Mesodermal cell (in vitro differentiated cells): ENCODE results near the gene ABCC1.

Experiments
- H3K27ac ChIP-seq: 2 replicates; pipeline ENCODE4 v1.7.0; 2013; ENCODE audit warnings: mild to moderate bottlenecking, low read depth, low read length, moderate library complexity; ENCODE audit not compliant: severe bottlenecking
- H3K36me3 ChIP-seq: 2 replicates; pipeline ENCODE4 v1.7.1; 2013; ENCODE audit warnings: mild to moderate bottlenecking, low read length, moderate library complexity; ENCODE audit not compliant: control insufficient read depth, insufficient read depth
- H3K4me1 ChIP-seq: one replicate; pipeline ENCODE4 v1.7.1; 2013; ENCODE audit warnings: mild to moderate bottlenecking, low read length; ENCODE audit not compliant: insufficient read depth, control insufficient read depth, poor library complexity, severe bottlenecking
- H3K4me3 ChIP-seq: 2 replicates; pipeline ENCODE4 v1.7.0; 2013; ENCODE audit warnings: low read length, control low read depth, mild to moderate bottlenecking; ENCODE audit not compliant: insufficient read depth, poor library complexity, severe bottlenecking; ENCODE audit errors: extremely low read depth
- H3K9me3 ChIP-seq: 2 replicates; pipeline ENCODE4 v1.7.1; 2013; ENCODE audit warnings: mild to moderate bottlenecking, low read length, moderate library complexity; ENCODE audit not compliant: control insufficient read depth
- WGBS, 2 experiments: methylation state at CpG; one replicate each; pipeline ENCODE4 v1.1.5; 2013; ENCODE audit warnings: missing lambda C conversion rate in 2 of 2; ENCODE audit not compliant: insufficient coverage in 2 of 2; 5-methylcytosine and 5-hydroxymethylcytosine counted together

The ABCC1 gene

DNA sequence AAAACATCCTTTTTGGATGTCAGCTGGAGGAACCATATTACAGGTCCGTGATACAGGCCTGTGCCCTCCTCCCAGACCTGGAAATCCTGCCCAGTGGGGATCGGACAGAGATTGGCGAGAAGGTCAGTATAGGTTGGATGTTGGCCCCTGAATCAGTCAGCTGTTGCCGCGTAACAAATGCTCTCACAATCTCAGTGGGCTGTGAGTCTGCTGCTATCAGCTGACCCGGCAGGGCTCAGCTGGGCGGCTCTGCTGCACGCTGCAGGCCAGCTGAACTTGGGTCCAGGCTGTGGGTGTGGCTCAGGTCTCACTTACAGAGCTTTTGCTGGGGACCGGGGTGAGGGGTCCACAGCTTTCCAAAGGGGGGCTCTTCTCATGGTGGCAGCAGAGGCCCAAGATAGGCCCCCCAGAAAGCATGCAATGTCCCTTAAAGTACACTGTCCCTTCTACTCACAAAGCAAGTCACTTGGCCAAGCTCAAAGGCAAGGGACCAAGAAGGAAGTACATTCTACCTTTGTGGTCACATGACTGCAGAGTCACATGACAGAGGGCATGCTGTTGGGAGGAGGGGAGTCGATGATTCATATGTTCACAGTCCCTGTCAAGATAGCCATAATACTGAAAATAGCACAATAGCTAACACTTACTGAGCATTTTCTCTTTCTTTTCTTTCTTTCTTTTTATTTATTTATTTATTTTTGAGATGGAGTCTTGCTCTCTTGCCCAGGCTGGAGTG, 134.2 kb downstream of the ABCC1 start:
- 96 to 98% methylated on average over 9 of the region's 10 CpGs for WGBS, 2 experiments
- H3K4me3 ChIP-seq, result no peak overlapping the region
- H3K36me3 ChIP-seq, result peaks cover 75% of the 10 kb centered on the region
- H3K9me3 ChIP-seq, result peaks cover 12% of the 10 kb centered on the region
- H3K27ac ChIP-seq, result no peak overlapping the region
- no peaks in the 10 kb centered on the region for H3K4me1 ChIP-seq

DNA sequence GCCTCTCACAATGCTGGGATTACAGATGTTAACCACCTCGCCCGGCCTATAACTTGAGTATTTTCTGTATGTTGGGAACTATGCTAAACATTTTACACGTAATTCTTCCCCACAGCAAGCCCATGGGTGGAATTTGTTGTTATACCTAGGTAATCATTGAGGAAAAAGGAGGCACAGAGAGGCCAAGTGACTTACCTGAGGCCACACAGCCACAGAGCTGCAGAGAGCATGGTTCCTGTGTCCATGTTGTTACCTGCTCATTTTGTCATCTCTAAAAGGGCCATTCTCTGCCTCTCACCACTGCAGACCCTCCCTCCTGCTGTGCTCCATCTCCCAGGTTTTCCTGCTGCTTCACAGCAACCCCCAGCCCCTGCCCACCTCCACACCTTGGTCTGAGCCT, 135.5 kb downstream of the ABCC1 start:
- 100% methylated on average over 3 of the region's 3 CpGs; no CpG with 5 or more reads in 1 of the 2 experiments for WGBS, 2 experiments
- H3K4me3 ChIP-seq, result no peak overlapping the region
- H3K9me3 ChIP-seq, result peaks cover 12% of the 10 kb centered on the region
- no peak overlapping the region for H3K27ac ChIP-seq
- no peaks in the 10 kb centered on the region for H3K4me1 ChIP-seq
- peaks cover 73% of the 10 kb centered on the region for H3K36me3 ChIP-seq

DNA sequence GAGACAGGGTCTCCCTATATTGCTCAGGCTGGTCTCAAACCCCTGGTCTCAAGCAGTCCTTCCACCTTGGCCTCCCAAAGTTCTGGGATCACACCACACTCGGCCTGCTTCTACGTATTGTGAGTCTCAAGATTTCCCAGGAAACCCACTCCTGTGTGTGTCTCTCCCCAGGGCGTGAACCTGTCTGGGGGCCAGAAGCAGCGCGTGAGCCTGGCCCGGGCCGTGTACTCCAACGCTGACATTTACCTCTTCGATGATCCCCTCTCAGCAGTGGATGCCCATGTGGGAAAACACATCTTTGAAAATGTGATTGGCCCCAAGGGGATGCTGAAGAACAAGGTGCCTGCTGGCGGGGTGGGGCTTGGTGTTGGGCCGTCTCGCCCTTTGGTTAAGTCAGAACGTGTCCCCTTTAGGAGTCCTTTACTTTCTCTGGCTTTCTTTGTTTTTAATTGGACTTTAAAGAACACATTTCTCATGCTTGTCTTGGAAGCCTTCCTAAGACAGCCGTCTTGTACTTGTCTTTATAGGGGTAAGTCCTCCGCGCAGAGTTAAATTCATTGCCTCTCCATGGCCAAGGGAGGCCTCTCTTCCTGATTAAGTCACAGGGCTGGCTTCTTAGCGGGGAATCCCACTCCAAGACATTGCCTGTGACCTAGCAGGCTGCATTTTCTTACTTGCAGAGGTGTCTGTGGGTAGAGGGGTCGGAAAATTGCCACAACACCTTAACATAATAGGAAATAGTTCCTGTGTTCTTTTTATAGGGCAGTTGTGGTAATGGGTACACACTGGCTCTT, 137.4 kb downstream of the ABCC1 start:
- Histone ChIP-seq H3K4me3 (no peak overlapping the region), H3K27ac (no peak overlapping the region), H3K9me3 (peaks cover 12% of the 10 kb centered on the region), H3K36me3 (peaks cover 83% of the 10 kb centered on the region), H3K4me1 (no peaks in the 10 kb centered on the region)
- 95 to 97% methylated on average over 16 of the region's 18 CpGs for WGBS, 2 experiments

DNA sequence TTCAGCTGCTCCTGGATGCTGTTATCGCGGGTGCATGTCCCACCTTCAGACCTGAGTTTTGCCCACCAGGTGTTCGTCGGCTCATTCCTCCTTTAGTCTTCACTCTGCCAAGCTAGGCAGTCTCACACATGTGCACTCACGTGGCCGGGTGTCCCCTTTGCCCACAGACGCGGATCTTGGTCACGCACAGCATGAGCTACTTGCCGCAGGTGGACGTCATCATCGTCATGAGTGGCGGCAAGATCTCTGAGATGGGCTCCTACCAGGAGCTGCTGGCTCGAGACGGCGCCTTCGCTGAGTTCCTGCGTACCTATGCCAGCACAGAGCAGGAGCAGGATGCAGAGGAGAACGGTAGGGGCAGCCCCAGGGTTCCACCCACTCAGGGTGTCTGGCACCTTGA, 140.8 kb downstream of the ABCC1 start:
- Histone ChIP-seq H3K4me3 (no peak overlapping the region), H3K9me3 (no peaks in the 10 kb centered on the region), H3K36me3 (peaks cover 60% of the 10 kb centered on the region), H3K4me1 (no peaks in the 10 kb centered on the region), H3K27ac (no peak overlapping the region)
- WGBS, 2 experiments, result 88 to 92% methylated on average over 19 of the region's 19 CpGs

DNA sequence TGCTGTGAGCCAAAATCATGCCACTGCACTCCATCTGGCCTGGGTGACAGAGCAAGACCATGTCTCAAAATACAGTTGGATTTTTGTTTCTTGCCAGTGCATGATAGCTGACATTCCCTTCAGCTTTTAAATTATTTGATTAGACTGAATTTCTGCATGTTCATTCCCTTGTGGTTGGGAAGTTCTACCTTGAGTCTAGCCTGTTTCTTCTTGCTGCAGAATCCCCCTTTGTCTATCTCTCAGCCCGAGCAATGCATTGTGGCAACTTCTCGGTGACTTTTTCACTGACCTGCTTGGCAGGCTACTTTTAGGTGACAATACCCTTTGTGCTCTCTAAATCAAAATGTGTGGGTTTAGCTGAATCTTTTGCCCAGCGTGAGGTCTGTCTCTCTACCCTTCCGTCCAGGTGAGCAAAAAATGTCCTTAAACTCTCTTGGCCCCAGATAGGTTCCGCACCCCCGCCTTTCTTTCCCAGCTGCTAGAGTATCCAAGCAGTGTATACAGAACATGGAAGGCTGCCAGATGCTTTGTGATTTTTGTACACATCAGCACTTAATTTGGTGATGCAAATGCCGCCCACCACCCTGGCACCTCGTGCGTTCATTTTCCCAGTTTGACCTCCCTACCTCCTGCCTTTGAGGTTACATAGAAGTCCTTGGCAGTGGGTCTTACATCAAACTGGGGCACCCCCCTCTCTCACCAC, 143.7 kb downstream of the ABCC1 start:
- Histone ChIP-seq H3K9me3 (no peaks in the 10 kb centered on the region), H3K4me3 (no peak overlapping the region), H3K27ac (no peak overlapping the region), H3K36me3 (peaks cover 41% of the 10 kb centered on the region), H3K4me1 (peaks cover 15% of the 10 kb centered on the region)
- WGBS, 2 experiments, result 67 to 85% methylated on average over 4 to 7 of the region's 9 CpGs

DNA sequence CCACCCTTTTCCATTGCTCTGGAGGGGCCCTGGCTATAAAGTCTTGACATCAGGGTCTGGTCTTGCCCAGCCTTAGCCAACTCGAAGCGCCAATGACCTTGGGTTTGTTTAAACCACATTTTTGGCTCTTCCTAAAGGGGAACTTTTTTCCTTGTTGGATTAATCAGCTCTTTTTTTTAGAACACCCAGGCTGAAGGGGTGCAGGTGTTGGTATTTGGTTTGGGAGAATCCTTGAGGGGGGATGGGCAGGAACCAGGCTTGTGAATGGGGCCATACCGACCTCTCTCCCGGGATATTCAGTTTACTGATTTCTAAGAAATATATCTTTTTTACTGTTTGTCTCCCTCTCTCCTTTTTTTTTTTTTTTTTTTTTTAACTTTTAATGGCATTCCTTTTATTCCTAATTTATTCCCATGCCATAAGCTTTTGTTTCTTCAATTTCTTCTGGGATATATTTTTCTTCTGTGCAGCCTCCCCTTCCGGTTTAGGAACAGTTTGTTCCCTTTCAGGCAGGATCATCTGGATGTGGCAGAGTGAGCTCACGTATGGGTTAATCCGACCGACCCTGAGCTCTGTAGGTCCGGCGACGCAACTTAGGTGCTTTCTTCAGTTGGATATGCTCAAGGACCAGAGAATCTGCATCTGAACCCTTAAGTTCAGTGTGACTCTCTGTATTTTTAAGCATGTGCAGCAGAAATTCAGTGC, 144.4 kb downstream of the ABCC1 start:
- Histone ChIP-seq H3K9me3 (no peaks in the 10 kb centered on the region), H3K4me3 (no peak overlapping the region), H3K27ac (no peak overlapping the region), H3K36me3 (peaks cover 38% of the 10 kb centered on the region), H3K4me1 (peaks cover 15% of the 10 kb centered on the region)
- WGBS, 2 experiments, result 95 to 96% methylated on average over 9 of the region's 11 CpGs

DNA sequence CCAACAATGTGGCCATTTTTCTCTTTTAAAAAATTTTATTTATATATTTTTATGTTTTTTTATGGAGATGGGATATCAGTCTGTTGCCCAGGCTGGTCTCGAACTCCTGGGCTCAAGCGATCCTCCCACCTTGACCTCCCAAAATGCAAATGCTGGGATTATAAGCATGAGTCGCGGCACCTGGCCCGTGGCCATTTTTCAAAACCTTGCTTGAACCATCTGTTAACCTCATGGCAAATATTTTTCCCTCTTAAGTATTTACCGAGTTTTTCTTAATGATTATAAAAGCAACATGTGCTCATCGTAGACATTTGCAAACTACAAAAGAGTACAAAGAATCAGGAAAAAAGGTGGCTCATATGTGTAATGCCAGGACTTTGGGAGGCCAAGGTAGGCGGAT, 146.2 kb downstream of the ABCC1 start:
- Histone ChIP-seq H3K36me3 (peaks cover 30% of the 10 kb centered on the region), H3K27ac (no peak overlapping the region), H3K9me3 (no peaks in the 10 kb centered on the region), H3K4me1 (peaks cover 15% of the 10 kb centered on the region), H3K4me3 (no peak overlapping the region)
- 88 to 90% methylated on average over 1 to 8 of the region's 8 CpGs for WGBS, 2 experiments

DNA sequence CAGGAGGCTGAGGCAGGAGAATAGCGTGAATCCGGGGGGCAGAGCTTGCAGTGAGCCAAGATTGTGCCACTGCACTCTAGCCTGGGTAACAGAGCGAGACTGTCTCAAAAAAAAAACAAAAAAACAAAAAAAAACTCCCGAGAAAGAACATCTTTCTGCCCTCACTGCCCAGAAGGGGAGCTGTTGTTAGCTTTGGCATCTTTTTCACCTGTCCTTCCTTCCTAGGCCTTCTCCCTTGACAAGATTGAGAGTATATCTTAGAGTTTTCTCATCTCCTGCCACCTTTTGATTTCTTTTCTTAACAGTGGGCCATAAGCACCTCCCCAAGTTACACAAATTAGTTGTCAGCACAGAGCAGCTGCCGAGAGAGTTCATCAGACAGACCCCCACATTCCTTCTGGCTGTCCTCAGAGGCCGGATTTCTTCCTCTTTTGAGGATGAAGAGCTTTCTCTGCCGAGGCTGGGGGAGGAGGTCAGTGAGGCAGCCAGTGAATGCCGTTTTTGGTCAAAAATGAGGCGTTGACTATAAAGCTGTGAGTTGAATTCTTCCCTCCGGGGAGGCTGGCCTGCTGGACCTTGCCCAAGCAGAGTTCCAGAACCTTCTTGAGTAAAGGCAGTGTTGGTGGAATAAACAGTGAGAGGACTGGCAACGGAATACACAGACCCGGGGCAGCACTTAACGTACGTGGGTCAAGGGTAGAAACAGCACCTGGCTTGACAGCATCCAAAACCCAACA, 146.9 kb downstream of the ABCC1 start:
- Histone ChIP-seq H3K27ac (no peak overlapping the region), H3K36me3 (peaks cover 26% of the 10 kb centered on the region), H3K9me3 (no peaks in the 10 kb centered on the region), H3K4me1 (peaks cover 15% of the 10 kb centered on the region), H3K4me3 (no peak overlapping the region)
- 82 to 90% methylated on average over 10 of the region's 14 CpGs for WGBS, 2 experiments

DNA sequence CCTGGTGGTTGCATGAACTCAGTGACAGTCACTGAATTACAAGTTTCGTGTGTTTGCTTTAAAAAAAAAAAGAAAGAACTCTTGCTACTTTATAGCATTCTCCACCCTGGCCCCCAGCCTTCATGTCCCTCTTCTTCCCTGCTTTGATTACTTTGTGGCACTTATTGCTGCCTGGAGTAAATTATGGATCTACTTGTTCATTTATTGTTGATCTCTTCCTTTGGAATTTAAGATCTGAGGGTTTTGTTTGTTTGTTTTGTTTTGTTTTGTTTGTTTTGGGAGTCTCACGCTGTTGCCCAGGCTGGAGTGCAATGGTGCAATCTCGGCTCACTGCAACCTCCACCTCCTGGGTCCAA, 147.4 kb downstream of the ABCC1 start:
- Histone ChIP-seq H3K4me3 (no peak overlapping the region), H3K9me3 (no peaks in the 10 kb centered on the region), H3K27ac (no peak overlapping the region), H3K36me3 (peaks cover 20% of the 10 kb centered on the region), H3K4me1 (peaks cover 15% of the 10 kb centered on the region)
- 82 to 100% methylated on average over 1 to 2 of the region's 3 CpGs for WGBS, 2 experiments

DNA sequence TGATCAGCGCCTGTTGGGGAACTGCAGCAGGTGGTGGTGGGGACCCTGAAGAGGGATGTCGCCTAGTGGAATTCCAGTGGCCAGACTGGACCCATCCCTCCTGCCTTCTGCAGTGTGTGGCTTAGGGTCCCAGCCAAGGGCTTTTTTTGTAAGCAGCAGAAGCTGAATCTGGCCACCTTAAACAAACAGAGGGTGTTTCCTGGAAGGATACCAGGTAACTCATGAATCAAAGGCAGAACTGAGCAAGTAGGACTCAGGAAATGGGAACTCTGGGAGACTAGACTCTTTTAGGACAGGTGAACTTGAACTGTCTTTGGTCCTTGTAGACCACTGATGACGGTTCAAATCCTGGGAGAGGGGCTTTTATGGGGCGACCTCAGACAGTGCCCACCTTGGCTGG, 149.9 kb downstream of the ABCC1 start:
- H3K4me3 ChIP-seq, result no peak overlapping the region
- no peak overlapping the region for H3K27ac ChIP-seq
- H3K4me1 ChIP-seq, result peaks cover 15% of the 10 kb centered on the region
- H3K36me3 ChIP-seq, result peaks cover 29% of the 10 kb centered on the region
- H3K9me3 ChIP-seq, result no peaks in the 10 kb centered on the region
- WGBS, 2 experiments, result 89 to 100% methylated on average over 3 to 4 of the region's 4 CpGs
